ENCODE data around the gene CRYL1. TPM values are rescaled to one million over a fixed set of nuclear protein-coding genes. Genes with fewer than 3 reads are reported as not detected.
A peak's percentile ranks its signal among the peaks of the same experiment; 100 is the strongest.

CRYL1 gene
- total RNA-seq, 1 experiment from 2014 or later = 6.7 TPM

- TF ChIP-seq CTCF (IDR thresholded peaks at IDR 0.05; ENCODE audit: insufficient read depth in 1 of 2, low read depth in 1 of 2, low read length in 1 of 2, severe bottlenecking in 1 of 2, unreplicated experiment in 1 of 2) = peak; percentile 64 to 69
- BruUV-seq (replicated peaks) = no TSS peak
- Mint-ChIP-seq H3K4me1 (ENCODE audit: low read depth, unreplicated experiment) (no peaks in the 10 kb centered on the region), H3K27me3 (ENCODE audit: insufficient read depth, unreplicated experiment) (no peaks in the 10 kb centered on the region), H3K36me3 (ENCODE audit: insufficient read depth, unreplicated experiment) (no peaks in the 10 kb centered on the region), H3K27ac (ENCODE audit: unreplicated experiment) (no peak overlapping the region), H3K9me3 (ENCODE audit: unreplicated experiment) (no peaks in the 10 kb centered on the region), H3K4me3 (ENCODE audit: unreplicated experiment) (no peak overlapping the region)
- POLR2A ChIA-PET = no interaction called here
- DNase-seq = peak; percentile 53 to 62
- Histone ChIP-seq H3K27me3 (replicated peaks; ENCODE audit: control insufficient read depth, insufficient read depth, low read length) (no peaks in the 10 kb centered on the region), H3K4me3 (ENCODE audit: low read depth, low read length) (no peak overlapping the region), H3K9me3 (no peaks in the 10 kb centered on the region), H3K36me3 (ENCODE audit: control insufficient read depth, insufficient read depth, low read length) (no peaks in the 10 kb centered on the region), H3K4me1 (no peaks in the 10 kb centered on the region)
- intact Hi-C loops (cut with micrococcal nuclease; ENCODE audit: unreplicated experiment) = loop anchor here (10.0 kb wide), 1 partner anchor 122 kb away; no protein-coding TSS in a partner anchor
- CTCF ChIA-PET = interaction anchor here (0.6 to 1.6 kb wide), 6 partner anchors 19 to 432 kb away, joined by 3 to 15 read pairs (median 3); partner anchors contain the start of gene IL17D
Observed at GRCh38 chr13:20492641-20493040, 33.0 kb downstream of the CRYL1 start.

GRCh38 chr13:20491926-20492435 is 33.7 kb downstream of the CRYL1 start:
- no peaks in the 10 kb centered on the region for H3K4me1 ChIP-seq
- no peak for TF ChIP-seq CTCF (IDR thresholded peaks at IDR 0.05; ENCODE audit: insufficient read depth in 1 of 2, low read depth in 1 of 2, low read length in 1 of 2, severe bottlenecking in 1 of 2, unreplicated experiment in 1 of 2)
- H3K9me3 ChIP-seq = no peaks in the 10 kb centered on the region
- H3K4me3 Mint-ChIP-seq (ENCODE audit: unreplicated experiment) = no peak overlapping the region
- no peaks in the 10 kb centered on the region for H3K36me3 Mint-ChIP-seq (ENCODE audit: insufficient read depth, unreplicated experiment)
- no peak overlapping the region for H3K27ac Mint-ChIP-seq (ENCODE audit: unreplicated experiment)
- CTCF ChIA-PET = interaction anchor here (0.6 to 1.0 kb wide), 2 partner anchors 19 to 231 kb away, joined by 3 read pairs; no protein-coding TSS in a partner anchor
- H3K4me1 Mint-ChIP-seq (ENCODE audit: low read depth, unreplicated experiment) = no peaks in the 10 kb centered on the region
- POLR2A ChIA-PET = no interaction called here
- BruUV-seq (replicated peaks) = no TSS peak
- intact Hi-C loops (cut with micrococcal nuclease; ENCODE audit: unreplicated experiment) = loop anchor here (10.0 kb wide), 1 partner anchor 123 kb away; no protein-coding TSS in a partner anchor
- H3K27me3 ChIP-seq (replicated peaks; ENCODE audit: control insufficient read depth, insufficient read depth, low read length) = no peaks in the 10 kb centered on the region
- H3K36me3 ChIP-seq (ENCODE audit: control insufficient read depth, insufficient read depth, low read length) = no peaks in the 10 kb centered on the region
- no peaks in the 10 kb centered on the region for H3K27me3 Mint-ChIP-seq (ENCODE audit: insufficient read depth, unreplicated experiment)
- H3K9me3 Mint-ChIP-seq (ENCODE audit: unreplicated experiment) = no peaks in the 10 kb centered on the region
- H3K4me3 ChIP-seq (ENCODE audit: low read depth, low read length) = no peak overlapping the region
- no peak for DNase-seq

- intact Hi-C loops (cut with micrococcal nuclease; ENCODE audit: unreplicated experiment) = loop anchor here (1.0 to 10.0 kb wide), 3 partner anchors 292 to 385 kb away; no protein-coding TSS in a partner anchor
- Mint-ChIP-seq H3K9me3 (ENCODE audit: unreplicated experiment) (no peaks in the 10 kb centered on the region), H3K36me3 (ENCODE audit: insufficient read depth, unreplicated experiment) (no peaks in the 10 kb centered on the region), H3K27me3 (ENCODE audit: insufficient read depth, unreplicated experiment) (no peaks in the 10 kb centered on the region), H3K4me1 (ENCODE audit: low read depth, unreplicated experiment) (no peaks in the 10 kb centered on the region), H3K4me3 (ENCODE audit: unreplicated experiment) (no peak overlapping the region), H3K27ac (ENCODE audit: unreplicated experiment) (no peak overlapping the region)
- no peaks in the 10 kb centered on the region for H3K4me1 ChIP-seq
- no peaks in the 10 kb centered on the region for H3K36me3 ChIP-seq (ENCODE audit: control insufficient read depth, insufficient read depth, low read length)
- peak; percentile 73 to 86 for TF ChIP-seq CTCF (IDR thresholded peaks at IDR 0.05; ENCODE audit: insufficient read depth in 1 of 2, low read depth in 1 of 2, low read length in 1 of 2, severe bottlenecking in 1 of 2, unreplicated experiment in 1 of 2)
- ChIA-PET CTCF (interaction anchor here (1.0 to 2.1 kb wide), 2 partner anchors 292 to 297 kb away, joined by 3 to 12 read pairs; no protein-coding TSS in a partner anchor), POLR2A (no interaction called here)
- no peak overlapping the region for H3K4me3 ChIP-seq (ENCODE audit: low read depth, low read length)
- BruUV-seq (replicated peaks) = no TSS peak
- peak; percentile 74 to 81 for DNase-seq
- H3K9me3 ChIP-seq = no peaks in the 10 kb centered on the region
- no peaks in the 10 kb centered on the region for H3K27me3 ChIP-seq (replicated peaks; ENCODE audit: control insufficient read depth, insufficient read depth, low read length)
Observed at GRCh38 chr13:20489185-20489820, 36.4 kb downstream of the CRYL1 start.

All from Caco-2 (cell line).